Lower leg skin (tissue), 4 donors: ENCODE data around the gene TBXAS1. TPM values are rescaled to one million over a fixed set of nuclear protein-coding genes. Genes with fewer than 3 reads are reported as not detected.

Experiments
- DNase-seq, 2 donors: peaks; one replicate each; pipeline ENCODE4 v3.0.0-alpha.2; 2019; ENCODE audit warnings: low spot score in 2 of 2
- H3K4me3 ChIP-seq: fragments of 200-600 bp; sonication (generic); 2 replicates; pipeline ENCODE4 v1.5.1; 2017; ENCODE audit warnings: mild to moderate bottlenecking, low read depth; ENCODE audit not compliant: poor library complexity, severe bottlenecking
- POLR2A ChIP-seq, 2 donors: fragments of 450-650 bp; IDR thresholded peaks; one replicate each; pipeline ENCODE4 v1.6.1; 2016 to 2017; ENCODE audit warnings: antibody characterized with exemption in 2 of 2, mild to moderate bottlenecking in 1 of 2, moderate library complexity in 1 of 2
- WGBS, 2 donors: methylation state at CpG; one replicate each; pipeline ENCODE4 v1.1.5; 2018; 5-methylcytosine and 5-hydroxymethylcytosine counted together
- intact Hi-C: fragments of 100-400 bp; cut with DNase I; formaldehyde crosslinking; loops from one replicate; pipeline ENCODE4 v1.15.0; 2023; ENCODE audit warnings: low total_unique reads
- total RNA-seq, 4 donors: library from RNA; depleted of rRNA; stranded (reverse); fragments of >200 nt; gene quantifications; one replicate each; pipeline ENCODE4 v1.1.0, GENCODE V29; 2016
- TF ChIP-seq, protein P1 (sequence below), 3 donors: fragments of 450-650 bp; IDR thresholded peaks; one replicate each; pipeline ENCODE4 v1.5.1; 2016; ENCODE audit warnings: antibody characterized with exemption in 3 of 3, mild to moderate bottlenecking in 3 of 3, moderate library complexity in 2 of 3

Gene TBXAS1
- total RNA-seq, 4 donors from 2014 or later, result 0.91 to 9.9 (median 2.4) TPM

DNA sequence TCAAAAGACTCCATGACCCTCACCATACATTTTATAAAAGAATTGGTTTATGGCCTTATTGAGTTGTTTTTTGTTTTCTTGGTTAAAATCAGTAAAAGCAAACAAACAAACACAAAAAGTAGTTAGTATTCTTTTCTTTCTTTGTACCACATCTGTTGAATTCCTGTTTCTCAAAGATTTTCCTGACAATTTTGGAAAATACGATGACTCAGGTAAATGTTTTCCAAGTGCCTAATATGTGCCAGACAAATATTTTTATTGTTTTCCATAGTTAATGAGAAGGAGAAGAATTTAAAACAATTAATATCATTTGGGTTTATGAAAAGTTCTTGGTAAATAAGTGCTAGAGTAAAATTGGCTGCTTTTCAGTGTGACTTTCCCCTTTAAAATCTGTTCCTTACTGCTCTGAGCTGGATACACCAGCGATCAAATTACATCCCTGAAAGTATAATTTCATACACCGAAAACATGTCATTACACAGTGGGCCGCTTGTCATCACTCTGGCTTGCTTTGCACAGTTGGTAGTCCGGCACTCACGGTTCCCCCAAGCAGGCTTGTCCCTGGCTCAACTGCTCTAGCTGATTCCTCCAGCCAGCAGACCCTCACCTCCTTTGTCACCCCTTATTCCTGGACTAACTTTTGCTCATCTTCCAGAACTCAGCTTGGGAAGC lies 80.5 kb downstream of the TBXAS1 start:
- WGBS, 2 donors, result 34 to 41% methylated on average over 6 of the region's 6 CpGs
- no peak overlapping the region for H3K4me3 ChIP-seq
- no peak for TF ChIP-seq POLR2A (IDR thresholded peaks at IDR 0.05)
- TF ChIP-seq, protein P1, sequence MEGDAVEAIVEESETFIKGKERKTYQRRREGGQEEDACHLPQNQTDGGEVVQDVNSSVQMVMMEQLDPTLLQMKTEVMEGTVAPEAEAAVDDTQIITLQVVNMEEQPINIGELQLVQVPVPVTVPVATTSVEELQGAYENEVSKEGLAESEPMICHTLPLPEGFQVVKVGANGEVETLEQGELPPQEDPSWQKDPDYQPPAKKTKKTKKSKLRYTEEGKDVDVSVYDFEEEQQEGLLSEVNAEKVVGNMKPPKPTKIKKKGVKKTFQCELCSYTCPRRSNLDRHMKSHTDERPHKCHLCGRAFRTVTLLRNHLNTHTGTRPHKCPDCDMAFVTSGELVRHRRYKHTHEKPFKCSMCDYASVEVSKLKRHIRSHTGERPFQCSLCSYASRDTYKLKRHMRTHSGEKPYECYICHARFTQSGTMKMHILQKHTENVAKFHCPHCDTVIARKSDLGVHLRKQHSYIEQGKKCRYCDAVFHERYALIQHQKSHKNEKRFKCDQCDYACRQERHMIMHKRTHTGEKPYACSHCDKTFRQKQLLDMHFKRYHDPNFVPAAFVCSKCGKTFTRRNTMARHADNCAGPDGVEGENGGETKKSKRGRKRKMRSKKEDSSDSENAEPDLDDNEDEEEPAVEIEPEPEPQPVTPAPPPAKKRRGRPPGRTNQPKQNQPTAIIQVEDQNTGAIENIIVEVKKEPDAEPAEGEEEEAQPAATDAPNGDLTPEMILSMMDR (IDR thresholded peaks at IDR 0.05), result no peak
- intact Hi-C loops, result no loop called here
- DNase-seq, result no peak

DNA sequence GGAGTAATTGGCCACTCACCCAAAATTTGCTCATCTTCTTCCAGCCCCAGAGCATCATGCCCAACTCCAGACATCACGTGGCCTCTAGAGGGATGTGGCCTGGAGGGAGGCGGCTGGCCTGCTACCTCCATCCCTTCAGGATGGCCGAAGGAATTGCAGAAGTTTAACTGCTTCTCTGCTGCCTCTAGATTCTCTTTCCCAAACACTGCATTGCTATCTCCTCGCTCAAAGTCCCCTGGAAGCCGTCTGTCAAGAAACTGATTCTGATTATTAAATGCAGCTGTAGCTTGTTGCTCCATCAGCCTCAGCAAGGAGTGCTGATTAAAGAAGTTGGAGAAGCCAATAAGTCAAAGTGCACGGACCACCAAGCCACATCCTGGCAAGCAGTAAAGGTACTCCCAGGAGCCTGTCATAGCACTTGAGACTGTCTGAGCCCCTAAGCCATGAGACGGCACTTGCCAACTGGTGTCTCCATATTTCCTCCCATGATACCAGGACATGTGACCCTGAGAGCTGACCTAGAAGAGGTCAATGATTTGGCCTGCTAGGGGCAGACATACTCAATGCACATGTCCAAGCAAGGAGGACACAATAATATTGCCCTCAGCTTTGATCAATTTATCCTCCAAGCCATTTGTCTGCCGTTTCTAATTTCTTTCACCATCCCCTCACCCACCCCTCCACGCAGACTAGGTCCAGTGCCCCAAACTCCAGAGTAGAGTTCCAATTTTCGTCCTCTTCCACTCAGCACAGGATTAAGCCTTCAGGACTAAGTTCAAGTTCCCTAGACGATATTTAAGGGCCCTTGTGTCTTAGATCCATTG lies 84.2 kb downstream of the TBXAS1 start:
- intact Hi-C loops, result no loop called here
- peak in 1 of 2 donors; percentile 32 for DNase-seq
- TF ChIP-seq, protein P1 (IDR thresholded peaks at IDR 0.05), result no peak
- TF ChIP-seq POLR2A (IDR thresholded peaks at IDR 0.05), result no peak
- 72 to 79% methylated on average over 11 of the region's 11 CpGs for WGBS, 2 donors
- no peak overlapping the region for H3K4me3 ChIP-seq

DNA sequence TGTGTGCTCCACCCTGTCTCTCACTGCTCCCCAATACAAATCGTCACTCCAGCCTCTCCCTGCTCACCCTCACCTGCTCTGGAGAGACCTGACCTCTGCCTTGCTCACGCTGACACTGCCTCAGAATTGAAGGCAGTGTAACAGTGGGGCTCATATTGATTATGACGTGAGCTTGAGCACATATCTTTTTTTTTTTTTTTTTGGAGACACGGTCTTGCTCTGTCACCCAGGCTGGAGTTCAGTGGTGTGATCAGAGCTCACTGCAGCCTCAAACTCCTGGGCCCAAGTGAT lies 84.7 kb downstream of the TBXAS1 start:
- WGBS, 2 donors, result 65 to 90% methylated on average over 4 of the region's 4 CpGs
- no peak for DNase-seq
- TF ChIP-seq, protein P1 (IDR thresholded peaks at IDR 0.05), result no peak
- TF ChIP-seq POLR2A (IDR thresholded peaks at IDR 0.05), result no peak
- intact Hi-C loops, result no loop called here
- H3K4me3 ChIP-seq, result no peak overlapping the region

DNA sequence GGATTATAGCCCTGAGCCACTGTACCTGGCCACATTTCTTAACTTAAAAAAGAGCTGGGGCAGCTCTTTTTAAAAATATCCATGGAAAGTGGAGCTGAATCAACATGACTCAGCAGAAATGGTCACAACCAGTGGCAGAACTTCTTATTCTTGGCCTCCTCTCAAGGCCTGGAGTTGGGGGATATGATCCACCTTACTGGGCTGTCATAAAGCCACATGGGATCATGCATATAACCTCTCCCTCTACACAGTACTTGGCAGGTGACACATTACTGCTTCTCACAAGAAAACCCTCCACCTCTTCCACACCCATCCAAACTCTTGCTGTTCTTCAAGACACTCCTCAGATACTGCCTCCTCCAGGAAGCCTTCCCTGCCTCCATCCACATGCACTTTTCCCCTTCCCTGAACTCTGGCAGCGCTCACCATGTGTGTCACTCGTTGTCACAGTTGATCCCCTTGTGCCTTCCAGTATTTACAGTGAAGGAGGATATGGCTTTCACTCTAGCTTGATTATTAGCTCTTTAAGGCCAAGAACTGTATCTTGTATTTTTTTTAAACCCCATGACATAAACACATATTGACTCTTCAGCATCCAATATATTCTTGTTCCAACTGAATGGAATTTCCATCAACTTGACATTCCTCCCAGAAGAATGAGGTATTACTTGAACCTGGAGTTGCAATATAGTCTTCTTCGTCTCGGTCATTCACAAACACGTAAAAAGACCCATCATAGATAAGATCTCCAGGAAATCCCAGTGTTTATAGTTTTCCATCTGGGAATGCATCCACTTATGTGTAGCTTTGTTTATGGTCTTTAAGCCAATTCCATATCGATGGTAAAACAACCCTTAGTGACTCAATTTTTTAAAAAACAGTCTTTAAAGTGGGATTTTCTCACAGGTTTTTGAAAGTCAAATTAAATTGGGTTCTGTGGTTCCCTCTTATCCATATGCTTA lies 85.5 kb downstream of the TBXAS1 start:
- WGBS, 2 donors, result 89 to 93% methylated on average over 6 of the region's 6 CpGs
- TF ChIP-seq, protein P1 (IDR thresholded peaks at IDR 0.05), result no peak
- no peak for TF ChIP-seq POLR2A (IDR thresholded peaks at IDR 0.05)
- intact Hi-C loops, result no loop called here
- no peak for DNase-seq
- H3K4me3 ChIP-seq, result no peak overlapping the region

DNA sequence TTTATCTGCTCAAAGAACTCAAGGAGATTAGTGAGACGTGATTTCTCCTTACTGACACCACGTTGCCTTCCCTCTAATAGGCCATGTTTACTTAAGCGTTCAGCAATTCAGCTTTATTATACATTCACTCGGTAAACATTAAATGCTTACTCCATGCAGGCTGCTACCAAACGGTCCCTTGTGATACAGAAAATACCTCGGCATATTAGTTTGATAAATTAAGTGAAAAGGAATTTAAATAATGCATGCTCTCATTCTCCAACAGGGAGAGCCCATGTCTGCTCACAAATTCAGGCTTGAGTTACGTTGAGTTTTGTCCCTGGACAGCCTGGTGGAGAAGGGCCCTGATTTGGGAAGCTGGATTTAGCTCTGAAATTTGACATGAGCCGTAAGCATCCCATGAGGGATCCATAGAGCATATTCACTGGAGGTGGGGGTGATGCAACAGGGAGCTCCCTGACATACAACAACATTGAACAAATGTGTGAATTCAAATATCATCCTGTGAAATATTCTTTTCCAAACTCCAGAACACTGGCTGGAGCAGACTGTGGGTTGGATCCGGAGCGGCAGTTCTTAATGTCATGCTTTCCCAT lies 86.3 kb downstream of the TBXAS1 start:
- intact Hi-C loops, result no loop called here
- TF ChIP-seq, protein P1 (IDR thresholded peaks at IDR 0.05), result no peak
- no peak for TF ChIP-seq POLR2A (IDR thresholded peaks at IDR 0.05)
- 94% methylated on average over 10 of the region's 10 CpGs for WGBS, 2 donors
- H3K4me3 ChIP-seq, result no peak overlapping the region
- peak in 1 of 2 donors; percentile 32 for DNase-seq
